C4-2B (cell line): ENCODE data around the gene CNOT1.
A peak's percentile ranks its signal among the peaks of the same experiment; 100 is the strongest.

ENCODE experiments used
- H3K27ac ChIP-seq: fragments of 450-650 bp; 2 replicates; pipeline ENCODE4 v1.5.1; 2017
- CTCF ChIP-seq: fragments of 450-650 bp; conservative IDR thresholded peaks from 2 replicates; pipeline ENCODE4 v1.5.1; 2017; ENCODE audit warnings: mild to moderate bottlenecking
- ZFX ChIP-seq: fragments of 450-650 bp; IDR thresholded peaks from 2 replicates; pipeline ENCODE4 v1.6.1; 2017

CNOT1 gene

GRCh38 chr16:58533751-58534470 lies 95.7 kb downstream of the CNOT1 start:
- TF ChIP-seq CTCF, result no peak
- no peak for TF ChIP-seq ZFX
- H3K27ac ChIP-seq, result no peak overlapping the region

GRCh38 chr16:58532414-58532813 lies 97.2 kb downstream of the CNOT1 start:
- TF ChIP-seq CTCF (no peak), ZFX (no peak)
- no peak overlapping the region for H3K27ac ChIP-seq

- H3K27ac ChIP-seq, result no peak overlapping the region
- TF ChIP-seq CTCF (no peak), ZFX (no peak)
These were observed 99.4 kb downstream of the CNOT1 start for GRCh38 chr16:58530179-58530578.

- TF ChIP-seq CTCF (no peak), ZFX (no peak)
- H3K27ac ChIP-seq, result no peak overlapping the region
These were observed 109.9 kb downstream of the CNOT1 start for GRCh38 chr16:58519707-58520106.

GRCh38 chr16:58518980-58519368 lies 110.7 kb downstream of the CNOT1 start:
- no peak overlapping the region for H3K27ac ChIP-seq
- TF ChIP-seq CTCF (no peak), ZFX (no peak)

GRCh38 chr16:58518083-58518979 lies 111.3 kb downstream of the CNOT1 start:
- no peak overlapping the region for H3K27ac ChIP-seq
- TF ChIP-seq CTCF (no peak), ZFX (no peak)

- TF ChIP-seq CTCF (no peak), ZFX (no peak)
- peak overlapping the region; percentile 92 for H3K27ac ChIP-seq
These were observed 112.9 kb downstream of the CNOT1 start for GRCh38 chr16:58516768-58517107.
